Endothelial cell of umbilical vein (primary cell): Measurements from ENCODE around the gene PPP2R2C. TPM values are rescaled to one million over a fixed set of nuclear protein-coding genes. Genes with fewer than 3 reads are reported as not detected.
A peak's percentile ranks its signal among the peaks of the same experiment; 100 is the strongest.

Source experiments
- BruUV-seq: library from RNA; stranded (reverse); fragments of 400-500 nt; replicated peaks from 2 replicates; lab custom pipeline; 2021; lab: Mats Ljungman, UMichigan
- CTCF ChIA-PET: fragments of 300-600, 350-600 bp; sonication (Branson Sonifier 250); formaldehyde crosslinking; loops from one replicate; lab custom pipeline; 2021; ENCODE audit warnings: antibody characterized with exemption, inconsistent platforms; lab: Charles Lee
- POLR2A ChIA-PET: fragments of 300-600, 350-600 bp; sonication (Branson Sonifier 250); formaldehyde crosslinking; loops from one replicate; lab custom pipeline; 2021; ENCODE audit warnings: antibody characterized with exemption, inconsistent platforms; lab: Charles Lee
- DNase-seq: peaks from one replicate; pipeline ENCODE4 v3.0.0-alpha.2; 2011; ENCODE audit warnings: low read depth, low spot score
- FAIRE-seq: peaks from 2 replicates; lab custom pipeline; 2011; peaks lifted over from hg19 to GRCh38; lab: Jason Lieb, UNC
- H2AFZ ChIP-seq: 2 replicates; pipeline ENCODE4 v1.6.0; 2012; ENCODE audit warnings: low read depth, low read length, control low read depth, inconsistent platforms
- H3K27ac ChIP-seq: 2 replicates; pipeline ENCODE4 v1.5.1; 2011; ENCODE audit warnings: low read depth, mild to moderate bottlenecking, control low read depth, low read length, moderate library complexity; ENCODE audit not compliant: insufficient read depth
- H3K27me3 ChIP-seq, 2 experiments: 2 replicates each; pipeline versions ENCODE4 v1.6.0 to v1.6.1; 2011; ENCODE audit warnings: low read length in 2 of 2, mixed read lengths in 1 of 2; ENCODE audit not compliant: control insufficient read depth in 2 of 2, insufficient read depth in 2 of 2
- H3K36me3 ChIP-seq, 2 experiments: 2 replicates in 1 of 2; 3 replicates in 1 of 2; pipeline ENCODE4 v1.5.1; 2011; ENCODE audit warnings: low read length in 2 of 2, mild to moderate bottlenecking in 1 of 2, moderate library complexity in 1 of 2; ENCODE audit not compliant: control insufficient read depth in 2 of 2, insufficient read depth in 2 of 2; ENCODE audit errors: extremely low read depth in 1 of 2
- H3K4me1 ChIP-seq: 3 replicates; pipeline ENCODE4 v1.5.1; 2011; ENCODE audit warnings: mild to moderate bottlenecking, low read length; ENCODE audit not compliant: control insufficient read depth, insufficient read depth; ENCODE audit errors: extremely low read depth
- H3K4me2 ChIP-seq: 2 replicates; pipeline ENCODE4 v1.6.1; 2011; ENCODE audit warnings: low read length, control low read depth, mixed read lengths; ENCODE audit not compliant: insufficient read depth
- H3K4me3 ChIP-seq, 3 experiments: fragments of 200-600 bp in 1 of 3; sonication (generic), shearing (Covaris generic) in 1 of 3; replicated peaks in 1 of 3; 2 replicates each; pipeline ENCODE4 v1.5.1; 2011 to 2016; ENCODE audit warnings: control low read depth in 3 of 3, low read length in 3 of 3, mild to moderate bottlenecking in 2 of 3, inconsistent platforms in 1 of 3, low read depth in 1 of 3, moderate library complexity in 1 of 3; ENCODE audit not compliant: insufficient read depth in 1 of 3
- H3K79me2 ChIP-seq: 2 replicates; pipeline ENCODE4 v1.6.0; 2012; ENCODE audit warnings: low read length, inconsistent platforms; ENCODE audit not compliant: control insufficient read depth, insufficient read depth
- H3K9ac ChIP-seq: replicated peaks from 2 replicates; pipeline ENCODE3; 2011; ENCODE audit warnings: low read length, control low read depth; ENCODE audit not compliant: insufficient read depth; ENCODE audit errors: extremely low read depth
- H3K9me1 ChIP-seq: replicated peaks from 3 replicates; pipeline ENCODE4 v1.6.0; 2011; ENCODE audit warnings: mild to moderate bottlenecking, low read length; ENCODE audit not compliant: control insufficient read depth, insufficient read depth; ENCODE audit errors: extremely low read depth
- H3K9me3 ChIP-seq: replicated peaks from 2 replicates; pipeline ENCODE4 v1.5.1; 2012; ENCODE audit warnings: low read length, inconsistent platforms; ENCODE audit not compliant: control insufficient read depth, insufficient read depth
- H4K20me1 ChIP-seq: replicated peaks from 2 replicates; pipeline ENCODE3; 2011; ENCODE audit warnings: mild to moderate bottlenecking, low read length; ENCODE audit not compliant: control insufficient read depth, insufficient read depth; ENCODE audit errors: extremely low read depth
- EZH2 ChIP-seq: IDR thresholded peaks from 2 replicates; pipeline ENCODE4 v1.6.1; 2012; ENCODE audit warnings: borderline replicate concordance, low read depth, mild to moderate bottlenecking, moderate library complexity, low read length, inconsistent platforms; ENCODE audit not compliant: severe bottlenecking
- FOS ChIP-seq: IDR thresholded peaks from 2 replicates; pipeline ENCODE4 v1.6.1; 2011; ENCODE audit warnings: mild to moderate bottlenecking, low read length, moderate library complexity, borderline replicate concordance; ENCODE audit not compliant: insufficient read depth
- GATA2 ChIP-seq: IDR thresholded peaks from 2 replicates; pipeline ENCODE4 v1.7.0; 2011; ENCODE audit warnings: low read depth, mild to moderate bottlenecking, moderate library complexity, mixed read lengths, low read length; ENCODE audit not compliant: insufficient read length, insufficient read depth
- JUN ChIP-seq: IDR thresholded peaks from 2 replicates; pipeline ENCODE4 v1.6.1; 2011; ENCODE audit warnings: borderline replicate concordance, low read depth; ENCODE audit not compliant: insufficient read length, insufficient read depth
- MYC ChIP-seq: IDR thresholded peaks from one replicate; pipeline ENCODE4 v1.6.1; 2011; ENCODE audit warnings: mild to moderate bottlenecking, low read depth, low read length
- POLR2A ChIP-seq: IDR thresholded peaks from 2 replicates; pipeline ENCODE4 v1.6.1; 2012; ENCODE audit warnings: low read depth, mild to moderate bottlenecking, control low read depth, low read length
- POLR2AphosphoS5 ChIP-seq: IDR thresholded peaks from 2 replicates; pipeline ENCODE4 v1.6.1; 2012; ENCODE audit warnings: low read depth, mild to moderate bottlenecking, control low read depth, low read length, moderate library complexity; ENCODE audit not compliant: insufficient read depth
- dilution Hi-C: fragments of 300-500 bp; cut with MboI; formaldehyde crosslinking; loops from one replicate; pipeline ENCODE4 v1.15.0; 2019; ENCODE audit warnings: low sequenced_read_pairs; ENCODE audit not compliant: extremely low pct_ligation_motif_present
- intact Hi-C: fragments of 100-400 bp; cut with micrococcal nuclease; formaldehyde crosslinking; loops from one replicate; pipeline ENCODE4 v1.10.0; 2022
- polyA plus RNA-seq, 4 experiments: library from polyadenylated mRNA; depleted of rRNA in 3 of 4; stranded (reverse) in 3 of 4; unstranded in 1 of 4; fragments of >200 nt; gene quantifications; 2 replicates each; pipeline versions ENCODE4 v1.2.1 to v1.2.3, GENCODE V29; 2011 to 2012; ENCODE audit warnings: missing spikeins in 1 of 4
- total RNA-seq: library from RNA; stranded (reverse); gene quantifications from 2 replicates; pipeline ENCODE4 v1.2.3, GENCODE V29; 2021
- TF ChIP-seq, protein P1 (sequence below): IDR thresholded peaks from 2 replicates; pipeline ENCODE4 v1.6.1; 2011; ENCODE audit not compliant: insufficient read depth, insufficient read length
- TF ChIP-seq, protein P2 (sequence below), 2 donors: IDR thresholded peaks; 1 replicate in 1 of 2; 2 replicates in 1 of 2; pipeline ENCODE4 v1.5.1; 2011; ENCODE audit warnings: low read length in 2 of 2, mild to moderate bottlenecking in 2 of 2, moderate library complexity in 2 of 2, control low read depth in 1 of 2, inconsistent platforms in 1 of 2, low read depth in 1 of 2; ENCODE audit not compliant: insufficient read depth in 1 of 2; ENCODE audit errors: extremely low read depth in 1 of 2

PPP2R2C gene
- total and polyA plus RNA-seq, 2 donors (not counting 3 experiments of a cell fraction or from before 2014, with no cell fraction given) = 0.03 to 0.09 TPM

DNA sequence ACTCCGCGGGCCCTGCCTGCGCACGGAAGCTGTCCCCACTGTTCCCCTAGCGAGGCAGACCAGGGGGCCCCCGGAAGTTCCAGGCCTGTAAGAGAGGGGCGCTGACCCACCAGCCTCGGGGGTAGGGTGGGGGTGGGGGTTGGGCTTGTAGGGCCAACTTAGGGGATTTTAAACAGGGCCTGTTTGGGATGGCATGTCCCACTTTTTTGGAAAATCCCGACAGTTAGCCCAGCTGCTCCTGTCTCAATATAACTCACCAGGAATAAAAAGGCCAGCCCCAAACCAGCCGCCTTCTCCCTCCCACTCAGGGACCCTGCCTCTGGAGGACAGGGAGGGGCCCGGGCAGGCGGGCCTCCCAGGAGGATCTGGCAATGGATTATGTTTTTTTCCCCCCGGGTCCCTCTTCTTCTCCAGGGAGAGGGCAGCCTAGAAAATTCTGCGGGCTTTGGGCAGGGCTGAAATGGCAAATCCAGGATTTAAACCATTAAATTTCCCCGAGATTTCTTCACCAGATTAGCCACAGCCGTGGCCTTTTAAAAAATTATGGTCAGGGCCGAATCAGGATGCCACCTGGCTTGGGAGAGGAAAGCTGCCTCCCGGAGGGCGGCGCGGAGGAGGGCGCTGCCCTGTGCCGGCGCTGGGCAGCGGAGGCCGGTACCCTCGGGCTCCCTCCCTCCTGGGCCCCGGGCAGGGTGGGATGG is 957 bp downstream of the PPP2R2C start:
- Histone ChIP-seq H3K9me1 (no peaks in the 10 kb centered on the region), H3K4me1 (no peaks in the 10 kb centered on the region), H3K9me3 (no peaks in the 10 kb centered on the region), H3K36me3 (no peaks in the 10 kb centered on the region), H3K9ac (no peak overlapping the region), H3K79me2 (no peaks in the 10 kb centered on the region), H3K27ac (no peak overlapping the region), H2AFZ (no peak overlapping the region), H3K4me3 (peak overlapping the region in 1 of 3 experiments; percentile 10), H3K4me2 (no peak overlapping the region), H3K27me3 (peaks cover 29 to 32% of the 10 kb centered on the region in 2 experiments), H4K20me1 (peaks cover 3% of the 10 kb centered on the region)
- TF ChIP-seq GATA2 (no peak), POLR2AphosphoS5 (no peak), MYC (no peak), FOS (no peak), EZH2 (no peak), JUN (no peak), POLR2A (no peak)
- TF ChIP-seq, protein P1, sequence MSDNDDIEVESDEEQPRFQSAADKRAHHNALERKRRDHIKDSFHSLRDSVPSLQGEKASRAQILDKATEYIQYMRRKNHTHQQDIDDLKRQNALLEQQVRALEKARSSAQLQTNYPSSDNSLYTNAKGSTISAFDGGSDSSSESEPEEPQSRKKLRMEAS = no peak
- TF ChIP-seq, protein P2, sequence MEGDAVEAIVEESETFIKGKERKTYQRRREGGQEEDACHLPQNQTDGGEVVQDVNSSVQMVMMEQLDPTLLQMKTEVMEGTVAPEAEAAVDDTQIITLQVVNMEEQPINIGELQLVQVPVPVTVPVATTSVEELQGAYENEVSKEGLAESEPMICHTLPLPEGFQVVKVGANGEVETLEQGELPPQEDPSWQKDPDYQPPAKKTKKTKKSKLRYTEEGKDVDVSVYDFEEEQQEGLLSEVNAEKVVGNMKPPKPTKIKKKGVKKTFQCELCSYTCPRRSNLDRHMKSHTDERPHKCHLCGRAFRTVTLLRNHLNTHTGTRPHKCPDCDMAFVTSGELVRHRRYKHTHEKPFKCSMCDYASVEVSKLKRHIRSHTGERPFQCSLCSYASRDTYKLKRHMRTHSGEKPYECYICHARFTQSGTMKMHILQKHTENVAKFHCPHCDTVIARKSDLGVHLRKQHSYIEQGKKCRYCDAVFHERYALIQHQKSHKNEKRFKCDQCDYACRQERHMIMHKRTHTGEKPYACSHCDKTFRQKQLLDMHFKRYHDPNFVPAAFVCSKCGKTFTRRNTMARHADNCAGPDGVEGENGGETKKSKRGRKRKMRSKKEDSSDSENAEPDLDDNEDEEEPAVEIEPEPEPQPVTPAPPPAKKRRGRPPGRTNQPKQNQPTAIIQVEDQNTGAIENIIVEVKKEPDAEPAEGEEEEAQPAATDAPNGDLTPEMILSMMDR (IDR thresholded peaks at IDR 0.05; ENCODE audit: extremely low read depth in 1 of 2, insufficient read depth in 1 of 2, low read depth in 1 of 2, low read length in 2 of 2) = no peak
- dilution Hi-C loops (no loop called here), intact Hi-C loops (no loop called here)
- DNase-seq (no peak), FAIRE-seq (no peak)
- POLR2A ChIA-PET = no interaction called here
- BruUV-seq = no TSS peak
- CTCF ChIA-PET = no interaction called here
